GM19395 (cell line): ENCODE results near the gene CSRP3.

Experiments
- ATAC-seq: cut with Tn5 transposase; IDR thresholded peaks from one replicate; pipeline ENCODE4 v1.9.1; 2021; ENCODE audit warnings: mild to moderate bottlenecking, moderate library complexity; ENCODE audit not compliant: unreplicated experiment

The CSRP3 gene

GRCh38 chr11:19226378-19227195 is 24.8 kb upstream of the CSRP3 start:
- ATAC-seq, result no peak

GRCh38 chr11:19225581-19225980 is 23.8 kb upstream of the CSRP3 start:
- ATAC-seq, result no peak

- no peak for ATAC-seq
Observed at GRCh38 chr11:19225123-19225522, 23.3 kb upstream of the CSRP3 start.

GRCh38 chr11:19220903-19221724 is 19.3 kb upstream of the CSRP3 start:
- no peak for ATAC-seq

GRCh38 chr11:19218786-19219460 is 17.1 kb upstream of the CSRP3 start:
- ATAC-seq, result no peak

- no peak for ATAC-seq
Observed at GRCh38 chr11:19218216-19218615, 16.4 kb upstream of the CSRP3 start.

- ATAC-seq, result no peak
Observed at GRCh38 chr11:19216709-19217374, 15.1 kb upstream of the CSRP3 start.

GRCh38 chr11:19216021-19216420 is 14.2 kb upstream of the CSRP3 start:
- ATAC-seq, result no peak

- no peak for ATAC-seq
Observed at GRCh38 chr11:19209617-19210370, 8.0 kb upstream of the CSRP3 start.

- ATAC-seq, result no peak
Observed at GRCh38 chr11:19208959-19209546, 7.3 kb upstream of the CSRP3 start.

- ATAC-seq, result no peak
Observed at GRCh38 chr11:19208181-19208580, 6.4 kb upstream of the CSRP3 start.

GRCh38 chr11:19204836-19205235 is 3.1 kb upstream of the CSRP3 start:
- ATAC-seq, result no peak

- ATAC-seq, result no peak
Observed at GRCh38 chr11:19200410-19201201, 1.2 kb downstream of the CSRP3 start.

- ATAC-seq, result no peak
Observed at GRCh38 chr11:19199771-19200170, 2.0 kb downstream of the CSRP3 start.

- no peak for ATAC-seq
Observed at GRCh38 chr11:19199048-19199447, 2.7 kb downstream of the CSRP3 start.

GRCh38 chr11:19196432-19196831 is 5.4 kb downstream of the CSRP3 start:
- ATAC-seq, result no peak

- ATAC-seq, result no peak
Observed at GRCh38 chr11:19194620-19195308, 7.0 kb downstream of the CSRP3 start.

GRCh38 chr11:19193916-19194315 is 7.9 kb downstream of the CSRP3 start:
- no peak for ATAC-seq
